Ishikawa (cell line): Measurements from ENCODE around the gene MLYCD.

Experiments
- CEBPB ChIP-seq: IDR thresholded peaks from 2 replicates; pipeline ENCODE4 v1.6.1; 2012
- CREB1 ChIP-seq: IDR thresholded peaks from 2 replicates; pipeline ENCODE4 v1.6.1; 2012; ENCODE audit warnings: low read depth
- EGR1 ChIP-seq: IDR thresholded peaks from 2 replicates; pipeline ENCODE4 v1.6.1; 2012
- EP300 ChIP-seq: IDR thresholded peaks from 2 replicates; pipeline ENCODE4 v1.6.1; 2012; ENCODE audit warnings: borderline replicate concordance
- FOXM1 ChIP-seq: IDR thresholded peaks from 2 replicates; pipeline ENCODE4 v1.6.1; 2012; ENCODE audit warnings: low read depth, borderline replicate concordance
- MAX ChIP-seq: IDR thresholded peaks from 2 replicates; pipeline ENCODE4 v1.6.1; 2012
- NFIC ChIP-seq: IDR thresholded peaks from 2 replicates; pipeline ENCODE4 v1.6.1; 2012
- RAD21 ChIP-seq: IDR thresholded peaks from 2 replicates; pipeline ENCODE4 v1.6.1; 2012; ENCODE audit warnings: low read depth
- REST ChIP-seq: IDR thresholded peaks from 2 replicates; pipeline ENCODE4 v1.6.1; 2012; ENCODE audit warnings: low read depth, mild to moderate bottlenecking
- TAF1 ChIP-seq: IDR thresholded peaks from 2 replicates; pipeline ENCODE4 v1.6.1; 2012; ENCODE audit warnings: low read depth, mild to moderate bottlenecking
- TCF12 ChIP-seq: IDR thresholded peaks from 2 replicates; pipeline ENCODE4 v1.6.1; 2012; ENCODE audit warnings: low read depth
- TEAD4 ChIP-seq: IDR thresholded peaks from 2 replicates; pipeline ENCODE4 v1.6.1; 2012
- YY1 ChIP-seq: IDR thresholded peaks from 2 replicates; pipeline ENCODE4 v1.6.1; 2012; ENCODE audit warnings: low read depth
- ZBTB7A ChIP-seq: IDR thresholded peaks from 2 replicates; pipeline ENCODE4 v1.6.1; 2012; ENCODE audit warnings: low read depth
- TF ChIP-seq, protein P1 (sequence below): IDR thresholded peaks from 2 replicates; pipeline ENCODE4 v1.6.1; 2012

Gene MLYCD

GRCh38 chr16:83959656-83960434 lies 60.9 kb downstream of the MLYCD start:
- no peak for TF ChIP-seq FOXM1
- no peak for TF ChIP-seq EGR1
- no peak for TF ChIP-seq CEBPB
- TF ChIP-seq, protein P1, sequence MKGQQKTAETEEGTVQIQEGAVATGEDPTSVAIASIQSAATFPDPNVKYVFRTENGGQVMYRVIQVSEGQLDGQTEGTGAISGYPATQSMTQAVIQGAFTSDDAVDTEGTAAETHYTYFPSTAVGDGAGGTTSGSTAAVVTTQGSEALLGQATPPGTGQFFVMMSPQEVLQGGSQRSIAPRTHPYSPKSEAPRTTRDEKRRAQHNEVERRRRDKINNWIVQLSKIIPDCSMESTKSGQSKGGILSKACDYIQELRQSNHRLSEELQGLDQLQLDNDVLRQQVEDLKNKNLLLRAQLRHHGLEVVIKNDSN, result no peak
- TF ChIP-seq MAX, result no peak
- no peak for TF ChIP-seq CREB1
- TF ChIP-seq RAD21, result no peak
- TF ChIP-seq TEAD4, result no peak
- TF ChIP-seq ZBTB7A, result no peak
- TF ChIP-seq EP300, result no peak
- no peak for TF ChIP-seq REST
- no peak for TF ChIP-seq TAF1
- TF ChIP-seq NFIC, result no peak
- no peak for TF ChIP-seq TCF12

DNA sequence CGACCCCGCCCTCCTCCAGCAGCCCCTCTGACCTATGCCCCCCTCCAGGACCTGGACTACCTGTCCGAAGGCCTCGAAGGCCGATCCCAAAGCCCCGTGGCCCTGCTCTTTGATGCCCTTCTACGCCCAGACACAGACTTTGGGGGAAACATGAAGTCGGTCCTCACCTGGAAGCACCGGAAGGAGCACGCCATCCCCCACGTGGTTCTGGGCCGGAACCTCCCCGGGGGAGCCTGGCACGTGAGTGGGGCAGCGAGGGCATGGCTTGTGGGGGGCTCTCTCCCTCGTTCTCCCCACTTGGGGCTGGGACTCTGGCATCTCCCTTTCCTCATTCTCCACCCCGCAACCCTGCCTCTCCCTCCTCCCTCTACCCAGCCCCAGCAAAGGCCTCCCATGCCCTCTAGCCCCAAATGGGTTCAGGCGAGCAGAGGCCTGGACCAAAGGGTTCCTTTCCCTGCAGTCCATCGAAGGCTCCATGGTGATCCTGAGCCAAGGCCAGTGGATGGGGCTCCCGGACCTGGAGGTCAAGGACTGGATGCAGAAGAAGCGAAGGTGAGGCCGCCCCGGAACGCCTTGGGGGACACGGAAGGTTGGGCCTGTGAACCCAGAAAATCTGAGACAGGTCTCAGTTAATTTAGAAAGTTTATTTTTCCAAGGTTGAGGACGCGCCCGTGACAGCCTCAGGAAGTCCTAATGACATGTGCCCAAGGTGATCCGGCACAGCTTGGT lies 61.8 kb downstream of the MLYCD start:
- TF ChIP-seq REST (no peak), EGR1 (no peak), NFIC (no peak), CEBPB (no peak), CREB1 (no peak), TAF1 (no peak), EP300 (no peak), YY1 (no peak), FOXM1 (no peak), RAD21 (no peak), ZBTB7A (no peak), TCF12 (no peak), MAX (no peak), TEAD4 (no peak)
- TF ChIP-seq, protein P1, result no peak

DNA sequence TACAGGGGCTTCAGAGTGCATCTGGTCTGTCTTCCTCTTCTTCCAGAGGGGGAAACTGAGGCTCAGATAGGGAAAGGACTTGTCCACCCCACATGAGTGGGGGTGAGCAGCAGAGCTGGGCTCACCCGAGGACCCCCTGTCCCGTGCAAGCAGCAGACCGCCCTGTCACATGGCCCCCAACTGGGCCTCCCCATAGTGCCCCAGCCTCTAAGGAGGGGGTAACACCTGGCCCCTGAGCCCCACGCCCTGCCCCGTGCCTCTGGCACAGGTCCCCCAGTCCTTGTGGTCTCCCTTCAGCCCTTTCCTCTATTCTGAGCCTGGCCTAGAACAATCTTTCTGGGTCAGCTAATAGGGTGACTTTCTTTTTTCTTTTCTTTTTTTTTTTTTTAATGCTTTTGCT lies 62.7 kb downstream of the MLYCD start:
- TF ChIP-seq NFIC (no peak), REST (no peak), ZBTB7A (no peak), TAF1 (no peak), EP300 (no peak), CREB1 (no peak), TEAD4 (no peak), MAX (no peak), YY1 (no peak), CEBPB (no peak), RAD21 (no peak), EGR1 (no peak), FOXM1 (no peak)
